Measurements from ENCODE around the gene GRIP2.

Gene GRIP2

DNA sequence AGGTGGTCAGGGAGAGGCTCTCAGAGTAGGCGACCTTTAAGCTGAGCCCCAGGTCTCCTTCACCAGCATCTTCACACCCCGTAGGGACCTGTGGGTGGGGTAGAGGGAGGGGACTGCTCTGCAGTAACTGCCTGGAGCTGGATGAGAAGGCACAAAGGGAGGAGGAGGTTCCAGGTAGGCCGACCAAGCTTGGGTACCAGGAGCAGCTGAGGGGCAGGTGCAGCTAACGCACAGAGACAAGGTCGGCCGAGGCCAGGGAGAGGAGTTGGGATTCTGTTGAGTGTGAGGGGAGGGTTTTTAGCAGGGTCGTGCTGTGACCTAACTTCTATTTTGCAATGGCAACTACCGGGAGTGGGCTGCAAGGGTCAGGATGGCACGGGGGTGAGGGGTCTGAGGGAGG, 5.9 kb upstream of the GRIP2 start:
- no peak overlapping the region for H3K27ac ChIP-seq (ENCODE audit: low read length)
- H3K9me3 ChIP-seq (ENCODE audit: control insufficient read depth in 1 of 2, low read length in 2 of 2), result no peaks in the 10 kb centered on the region
- H3K4me1 ChIP-seq (ENCODE audit: control insufficient read depth in 1 of 2, insufficient read depth in 2 of 2, low read length in 2 of 2), result peaks cover 0 to 4% of the 10 kb centered on the region in 2 donors
- H3K27me3 ChIP-seq (ENCODE audit: low read depth, low read length), result no peaks in the 10 kb centered on the region
- H3K4me3 ChIP-seq (ENCODE audit: low read depth in 1 of 2, low read length in 2 of 2), result no peak overlapping the region
- H3K36me3 ChIP-seq (ENCODE audit: control insufficient read depth in 1 of 2, insufficient read depth in 2 of 2, low read length in 2 of 2), result no peaks in the 10 kb centered on the region

DNA sequence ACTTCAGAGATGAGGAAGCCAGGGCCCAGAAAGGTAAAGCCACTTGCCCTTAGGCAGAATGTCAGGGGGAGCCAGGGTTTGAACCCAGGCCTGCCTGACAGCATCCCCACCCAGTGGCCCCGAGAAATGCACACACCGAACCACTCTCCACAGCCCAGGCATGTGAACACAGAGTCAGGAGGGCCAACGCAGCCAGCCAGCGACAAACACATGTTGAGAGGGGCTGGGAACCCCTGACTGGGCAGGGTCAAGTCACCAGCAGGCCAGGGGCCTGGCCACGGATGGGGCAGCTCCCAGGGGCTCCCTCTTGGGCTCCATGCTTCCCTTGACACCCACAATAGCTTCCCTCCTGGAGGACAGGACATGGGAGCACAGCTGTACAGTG, 5.1 kb upstream of the GRIP2 start:
- Histone ChIP-seq H3K9me3 (ENCODE audit: control insufficient read depth in 1 of 2, low read length in 2 of 2) (no peaks in the 10 kb centered on the region), H3K36me3 (ENCODE audit: control insufficient read depth in 1 of 2, insufficient read depth in 2 of 2, low read length in 2 of 2) (no peaks in the 10 kb centered on the region), H3K27me3 (ENCODE audit: low read depth, low read length) (no peaks in the 10 kb centered on the region), H3K27ac (ENCODE audit: low read length) (no peak overlapping the region), H3K4me3 (ENCODE audit: low read depth in 1 of 2, low read length in 2 of 2) (no peak overlapping the region), H3K4me1 (ENCODE audit: control insufficient read depth in 1 of 2, insufficient read depth in 2 of 2, low read length in 2 of 2) (no peaks in the 10 kb centered on the region)

DNA sequence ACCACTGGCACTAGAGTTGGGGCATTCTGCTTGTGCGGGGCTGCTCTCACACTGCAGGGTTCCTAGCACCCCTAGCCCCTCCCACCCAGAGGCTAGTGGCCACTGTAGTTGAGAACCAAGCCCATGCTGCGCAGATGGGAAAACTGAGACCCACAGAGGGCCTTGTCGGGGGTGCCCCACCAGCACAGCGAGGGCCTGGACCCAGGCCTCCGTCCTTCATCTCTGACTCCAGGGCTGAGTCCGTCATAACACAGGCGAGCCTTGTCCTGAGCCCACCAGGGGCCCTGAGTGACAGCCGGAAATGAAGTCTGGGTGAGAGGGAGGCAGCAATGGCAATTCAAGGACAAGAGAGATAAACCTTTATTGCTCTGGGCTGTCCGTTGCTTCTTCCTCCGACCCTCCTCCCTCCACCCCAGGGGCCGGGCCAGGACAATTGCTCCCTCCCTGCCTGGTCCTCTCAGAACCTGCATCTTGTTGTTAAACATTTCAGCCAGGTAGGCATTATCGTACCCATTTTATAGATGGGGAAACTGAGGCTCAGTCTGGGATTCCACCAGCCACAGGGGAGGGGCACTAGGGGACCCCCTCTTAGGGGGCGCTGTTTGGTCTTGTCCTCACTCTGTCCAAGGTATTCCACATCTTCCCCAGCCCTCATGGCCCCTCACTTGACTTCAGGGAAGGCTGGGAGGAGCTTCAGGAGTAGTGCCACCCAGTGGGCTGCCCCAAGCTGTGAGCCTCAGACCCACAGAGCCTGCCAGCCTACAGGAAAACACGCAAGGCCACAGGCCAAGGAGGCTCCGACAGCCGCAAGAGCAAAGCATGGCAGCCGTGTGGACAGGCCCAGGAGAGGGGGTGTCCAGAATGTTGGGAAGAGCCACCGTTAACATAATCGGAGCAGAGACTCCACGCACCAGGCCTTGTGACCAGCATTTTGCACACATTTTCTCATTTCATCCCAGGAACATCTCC, 4.4 kb upstream of the GRIP2 start:
- H3K9me3 ChIP-seq (ENCODE audit: control insufficient read depth in 1 of 2, low read length in 2 of 2), result no peaks in the 10 kb centered on the region
- H3K4me1 ChIP-seq (ENCODE audit: control insufficient read depth in 1 of 2, insufficient read depth in 2 of 2, low read length in 2 of 2), result no peaks in the 10 kb centered on the region
- H3K36me3 ChIP-seq (ENCODE audit: control insufficient read depth in 1 of 2, insufficient read depth in 2 of 2, low read length in 2 of 2), result no peaks in the 10 kb centered on the region
- no peak overlapping the region for H3K4me3 ChIP-seq (ENCODE audit: low read depth in 1 of 2, low read length in 2 of 2)
- H3K27me3 ChIP-seq (ENCODE audit: low read depth, low read length), result no peaks in the 10 kb centered on the region
- H3K27ac ChIP-seq (ENCODE audit: low read length), result no peak overlapping the region

DNA sequence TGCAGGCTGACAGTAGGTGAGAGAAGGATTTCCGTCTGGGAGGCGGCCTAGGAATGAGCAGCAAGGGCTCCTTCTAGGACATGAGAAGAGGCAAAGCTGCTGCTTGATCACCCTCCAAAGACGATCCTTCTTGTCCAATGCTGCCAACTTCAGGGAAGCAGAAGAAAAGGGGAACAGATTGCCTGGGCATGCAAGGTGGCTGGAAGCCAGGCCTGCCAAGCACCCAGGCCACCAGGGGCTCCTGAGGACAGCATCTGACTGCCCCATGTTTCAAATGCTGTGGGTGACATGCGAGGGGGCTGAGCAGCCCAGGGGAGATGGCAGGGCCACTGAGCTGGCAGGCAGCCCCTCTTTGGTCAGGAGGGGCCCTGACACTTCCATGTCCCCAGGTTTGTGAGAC, 3.3 kb upstream of the GRIP2 start:
- Histone ChIP-seq H3K9me3 (ENCODE audit: control insufficient read depth in 1 of 2, low read length in 2 of 2) (no peaks in the 10 kb centered on the region), H3K36me3 (ENCODE audit: control insufficient read depth in 1 of 2, insufficient read depth in 2 of 2, low read length in 2 of 2) (no peaks in the 10 kb centered on the region), H3K4me1 (ENCODE audit: control insufficient read depth in 1 of 2, insufficient read depth in 2 of 2, low read length in 2 of 2) (no peaks in the 10 kb centered on the region), H3K27me3 (ENCODE audit: low read depth, low read length) (no peaks in the 10 kb centered on the region), H3K27ac (ENCODE audit: low read length) (no peak overlapping the region), H3K4me3 (ENCODE audit: low read depth in 1 of 2, low read length in 2 of 2) (no peak overlapping the region)

DNA sequence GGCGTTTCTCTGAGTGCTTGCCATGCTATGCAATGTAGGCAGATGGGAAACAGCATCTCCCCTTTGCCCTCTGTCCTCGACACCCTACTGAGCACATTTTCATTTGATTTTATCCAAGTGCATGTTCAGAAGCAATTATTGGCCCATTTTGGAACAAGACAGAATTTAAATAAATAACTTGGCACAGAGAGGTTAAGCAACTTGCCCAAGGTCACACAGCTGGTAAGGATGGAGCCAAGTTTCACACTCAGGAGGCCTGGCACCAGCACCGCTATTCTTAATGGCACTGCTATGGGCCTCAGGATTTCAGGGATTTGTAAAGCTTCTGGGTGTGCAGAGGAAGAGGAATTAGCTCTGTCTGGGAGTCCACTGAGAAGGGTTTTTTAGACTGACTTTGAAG, 2.5 kb upstream of the GRIP2 start:
- Histone ChIP-seq H3K27me3 (ENCODE audit: low read depth, low read length) (no peaks in the 10 kb centered on the region), H3K27ac (ENCODE audit: low read length) (no peak overlapping the region), H3K9me3 (ENCODE audit: control insufficient read depth in 1 of 2, low read length in 2 of 2) (no peaks in the 10 kb centered on the region), H3K36me3 (ENCODE audit: control insufficient read depth in 1 of 2, insufficient read depth in 2 of 2, low read length in 2 of 2) (no peaks in the 10 kb centered on the region), H3K4me1 (ENCODE audit: control insufficient read depth in 1 of 2, insufficient read depth in 2 of 2, low read length in 2 of 2) (no peaks in the 10 kb centered on the region), H3K4me3 (ENCODE audit: low read depth in 1 of 2, low read length in 2 of 2) (no peak overlapping the region)

DNA sequence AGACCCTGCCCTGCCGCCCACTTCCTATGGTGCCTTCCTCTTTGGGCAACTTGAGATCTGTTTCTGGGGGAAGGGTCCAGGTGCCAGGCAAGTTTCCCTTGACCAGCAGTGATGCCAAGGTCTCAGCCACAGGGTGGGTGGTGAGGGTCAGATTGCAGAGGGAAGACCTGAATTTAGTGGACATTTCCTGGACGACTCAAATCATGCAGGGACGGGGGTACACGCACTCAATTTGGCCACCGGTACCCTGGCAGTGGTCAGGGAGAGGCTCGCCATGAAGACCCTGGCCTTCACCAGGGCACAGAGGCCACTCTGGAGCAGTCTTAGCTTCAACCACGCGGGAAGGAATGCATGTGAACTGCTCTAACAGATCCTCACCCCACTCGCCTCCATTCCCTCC, 1.5 kb upstream of the GRIP2 start:
- Histone ChIP-seq H3K4me3 (ENCODE audit: low read depth in 1 of 2, low read length in 2 of 2) (no peak overlapping the region), H3K36me3 (ENCODE audit: control insufficient read depth in 1 of 2, insufficient read depth in 2 of 2, low read length in 2 of 2) (no peaks in the 10 kb centered on the region), H3K27me3 (ENCODE audit: low read depth, low read length) (no peaks in the 10 kb centered on the region), H3K4me1 (ENCODE audit: control insufficient read depth in 1 of 2, insufficient read depth in 2 of 2, low read length in 2 of 2) (no peaks in the 10 kb centered on the region), H3K27ac (ENCODE audit: low read length) (no peak overlapping the region), H3K9me3 (ENCODE audit: control insufficient read depth in 1 of 2, low read length in 2 of 2) (no peaks in the 10 kb centered on the region)

DNA sequence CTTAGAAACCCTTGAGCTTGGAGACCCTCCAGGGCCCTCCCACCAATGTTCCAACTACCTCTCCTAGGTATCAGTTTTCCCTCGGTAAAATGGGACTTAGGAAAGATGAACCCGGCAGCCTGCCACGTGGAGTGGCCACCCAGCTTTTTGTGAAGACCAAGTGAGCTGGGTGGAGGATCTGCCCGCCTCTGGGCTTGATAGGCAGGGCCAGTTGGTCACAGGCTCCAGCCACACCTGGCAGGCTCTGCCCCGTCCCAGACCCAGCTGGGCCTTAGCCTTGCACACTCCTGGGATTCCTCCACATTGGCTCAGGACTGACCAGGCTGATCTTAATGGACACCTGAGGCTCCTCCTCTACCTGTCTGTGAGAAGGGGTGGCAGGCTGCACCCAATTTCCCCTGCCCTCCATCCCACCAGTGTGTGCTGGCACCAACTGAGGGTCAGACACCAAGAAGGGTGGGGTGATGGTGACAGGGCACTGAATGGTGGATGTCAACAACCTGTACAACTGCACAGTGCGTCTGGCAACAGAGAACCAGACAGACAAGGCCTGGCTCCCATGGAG, 761 bp upstream of the GRIP2 start:
- no peaks in the 10 kb centered on the region for H3K27me3 ChIP-seq (ENCODE audit: low read depth, low read length)
- no peaks in the 10 kb centered on the region for H3K36me3 ChIP-seq (ENCODE audit: control insufficient read depth in 1 of 2, insufficient read depth in 2 of 2, low read length in 2 of 2)
- no peaks in the 10 kb centered on the region for H3K9me3 ChIP-seq (ENCODE audit: control insufficient read depth in 1 of 2, low read length in 2 of 2)
- no peaks in the 10 kb centered on the region for H3K4me1 ChIP-seq (ENCODE audit: control insufficient read depth in 1 of 2, insufficient read depth in 2 of 2, low read length in 2 of 2)
- H3K27ac ChIP-seq (ENCODE audit: low read length), result no peak overlapping the region
- no peak overlapping the region for H3K4me3 ChIP-seq (ENCODE audit: low read depth in 1 of 2, low read length in 2 of 2)

DNA sequence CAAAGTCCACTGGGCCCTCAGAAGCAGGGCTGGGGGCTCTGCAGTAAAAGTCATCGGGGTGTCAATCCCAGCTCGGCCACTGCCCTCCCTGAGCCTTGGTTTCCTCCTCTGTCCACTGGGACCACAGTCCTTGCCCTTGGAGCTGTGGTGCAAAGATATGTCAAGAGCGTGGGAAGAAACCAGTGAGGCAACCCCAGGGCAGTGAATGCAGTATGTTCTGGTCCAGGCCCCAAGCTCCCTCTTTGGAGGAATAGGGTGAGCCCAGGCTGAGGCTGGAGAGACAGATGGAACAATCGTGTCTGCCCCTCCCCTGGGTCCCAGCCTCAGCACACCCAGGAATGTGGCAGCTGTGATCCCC, 779 bp downstream of the GRIP2 start:
- H3K27ac ChIP-seq (ENCODE audit: low read length), result no peak overlapping the region
- H3K27me3 ChIP-seq (ENCODE audit: low read depth, low read length), result no peaks in the 10 kb centered on the region
- no peaks in the 10 kb centered on the region for H3K36me3 ChIP-seq (ENCODE audit: control insufficient read depth in 1 of 2, insufficient read depth in 2 of 2, low read length in 2 of 2)
- H3K4me1 ChIP-seq (ENCODE audit: control insufficient read depth in 1 of 2, insufficient read depth in 2 of 2, low read length in 2 of 2), result no peaks in the 10 kb centered on the region
- no peaks in the 10 kb centered on the region for H3K9me3 ChIP-seq (ENCODE audit: control insufficient read depth in 1 of 2, low read length in 2 of 2)
- no peak overlapping the region for H3K4me3 ChIP-seq (ENCODE audit: low read depth in 1 of 2, low read length in 2 of 2)

DNA sequence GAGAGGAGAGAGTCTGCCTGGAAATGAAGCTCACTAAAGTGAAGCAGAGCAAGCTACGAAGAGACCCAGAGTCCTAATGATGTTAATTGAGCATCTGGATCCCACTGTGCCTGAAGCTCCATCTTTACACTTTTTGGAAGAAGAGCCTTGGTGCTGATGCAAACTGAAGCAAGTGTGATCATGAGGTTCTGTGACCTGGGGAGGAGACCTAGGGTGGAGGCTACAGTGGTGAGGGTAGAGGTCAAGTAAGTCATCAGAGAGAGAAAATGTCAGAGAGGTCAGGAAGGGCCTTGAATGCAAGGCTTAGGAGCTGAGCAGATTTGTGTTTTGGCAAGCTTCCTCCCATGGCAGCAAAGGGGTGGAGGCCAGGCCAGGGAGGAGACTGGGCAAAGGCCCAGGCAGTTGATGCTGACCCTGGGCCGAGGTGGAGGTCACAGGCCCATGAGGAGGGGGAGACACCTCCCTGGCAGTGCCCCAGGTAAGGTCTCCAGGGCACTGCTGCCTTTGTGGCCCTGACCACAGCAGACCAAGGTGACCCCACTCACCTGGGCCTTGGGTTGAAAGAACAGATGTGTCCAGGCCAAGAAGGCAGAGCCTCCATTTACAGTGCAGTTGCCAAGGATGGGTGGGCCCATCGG, 1.6 kb downstream of the GRIP2 start:
- Histone ChIP-seq H3K27ac (ENCODE audit: low read length) (no peak overlapping the region), H3K4me3 (ENCODE audit: low read depth in 1 of 2, low read length in 2 of 2) (no peak overlapping the region)

DNA sequence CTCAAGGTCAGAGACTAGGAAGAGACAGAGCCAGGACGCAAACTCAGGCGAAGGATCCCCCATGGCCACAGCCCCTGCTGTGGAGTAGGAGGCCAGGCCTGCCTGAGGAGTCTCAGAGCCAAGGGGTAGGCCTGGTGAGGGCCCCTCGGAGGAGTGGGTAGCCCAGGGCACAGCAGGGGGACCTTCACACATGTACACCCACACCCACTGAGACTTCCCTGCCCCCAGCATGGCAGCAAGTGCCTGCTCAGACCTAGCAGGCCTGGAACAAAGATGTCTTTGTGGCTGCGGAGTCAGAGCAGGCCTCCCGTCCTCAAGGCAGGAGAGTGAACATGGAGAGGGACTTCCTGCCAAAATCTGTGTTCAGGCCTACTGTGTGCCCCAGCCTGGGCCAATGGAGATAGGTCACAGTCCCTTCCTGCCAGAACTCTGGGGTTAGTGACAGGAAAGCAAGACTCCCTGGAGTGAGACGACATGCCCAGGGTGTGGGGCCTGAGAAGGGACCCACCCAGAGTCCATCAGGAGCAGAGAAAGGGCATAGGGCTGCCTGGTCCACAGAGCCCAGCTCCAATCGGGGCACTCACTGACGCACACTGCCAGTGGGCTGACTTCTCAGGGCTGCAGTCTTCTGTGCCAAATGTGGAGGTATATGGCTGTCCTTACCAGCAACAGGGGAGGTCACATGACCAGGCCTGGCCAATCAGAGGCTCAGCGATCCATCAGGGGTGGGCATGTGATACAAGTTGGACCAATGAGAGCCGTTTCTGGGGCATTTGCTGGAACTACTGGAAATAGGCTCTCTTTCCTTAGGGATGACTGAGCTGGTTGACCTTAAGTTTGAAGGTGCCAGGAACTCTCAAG, 2.3 kb downstream of the GRIP2 start:
- Histone ChIP-seq H3K27me3 (ENCODE audit: low read depth, low read length) (no peaks in the 10 kb centered on the region), H3K9me3 (ENCODE audit: control insufficient read depth in 1 of 2, low read length in 2 of 2) (no peaks in the 10 kb centered on the region), H3K4me1 (ENCODE audit: control insufficient read depth in 1 of 2, insufficient read depth in 2 of 2, low read length in 2 of 2) (peaks cover 0 to 2% of the 10 kb centered on the region in 2 donors), H3K27ac (ENCODE audit: low read length) (no peak overlapping the region), H3K36me3 (ENCODE audit: control insufficient read depth in 1 of 2, insufficient read depth in 2 of 2, low read length in 2 of 2) (no peaks in the 10 kb centered on the region), H3K4me3 (ENCODE audit: low read depth in 1 of 2, low read length in 2 of 2) (no peak overlapping the region)

More for the DNA sequence above, 1.6 kb downstream of the GRIP2 start:
- Histone ChIP-seq H3K9me3 (ENCODE audit: control insufficient read depth in 1 of 2, low read length in 2 of 2) (no peaks in the 10 kb centered on the region), H3K27me3 (ENCODE audit: low read depth, low read length) (no peaks in the 10 kb centered on the region), H3K4me1 (ENCODE audit: control insufficient read depth in 1 of 2, insufficient read depth in 2 of 2, low read length in 2 of 2) (no peaks in the 10 kb centered on the region), H3K36me3 (ENCODE audit: control insufficient read depth in 1 of 2, insufficient read depth in 2 of 2, low read length in 2 of 2) (no peaks in the 10 kb centered on the region)

Data from muscle layer of duodenum (tissue), 2 donors.